Right lung (tissue), 5 donors: ENCODE results near the gene FXYD3. TPM values are rescaled to one million over a fixed set of nuclear protein-coding genes. Genes with fewer than 3 reads are reported as not detected.

Source experiments
- DNase-seq, 2 donors: peaks; one replicate each; pipeline ENCODE4 v3.0.0-alpha.2; 2013
- polyA plus RNA-seq, 5 donors: library from polyadenylated mRNA; unstranded; fragments of 120-200 nt; gene quantifications; one replicate each; pipeline versions ENCODE4 v1.2.1 to v1.2.3, GENCODE V29; 2013; ENCODE audit warnings: inconsistent platforms in 1 of 5, low replicate concordance in 1 of 5; ENCODE audit not compliant: insufficient read length in 5 of 5, insufficient read depth in 1 of 5

The FXYD3 gene
- polyA plus RNA-seq, 5 donors = 19.9 to 48.0 (median 20.8) TPM

GRCh38 chr19:35160629-35161433 lies 45.2 kb downstream of the FXYD3 start:
- DNase-seq = no peak

GRCh38 chr19:35161434-35161743 lies 45.8 kb downstream of the FXYD3 start:
- DNase-seq = no peak

GRCh38 chr19:35162471-35163326 lies 47.1 kb downstream of the FXYD3 start:
- no peak for DNase-seq

- no peak for DNase-seq
Measured at GRCh38 chr19:35164418-35164817, 48.8 kb downstream of the FXYD3 start.

GRCh38 chr19:35165200-35166058 lies 49.8 kb downstream of the FXYD3 start:
- no peak for DNase-seq

GRCh38 chr19:35166100-35167063 lies 50.8 kb downstream of the FXYD3 start:
- DNase-seq = no peak

- DNase-seq = no peak
Measured at GRCh38 chr19:35167251-35168119, 51.9 kb downstream of the FXYD3 start.

GRCh38 chr19:35168196-35168595 lies 52.6 kb downstream of the FXYD3 start:
- no peak for DNase-seq

- no peak for DNase-seq
Measured at GRCh38 chr19:35169221-35169995, 53.8 kb downstream of the FXYD3 start.

- DNase-seq = no peak
Measured at GRCh38 chr19:35170359-35171061, 54.9 kb downstream of the FXYD3 start.

- DNase-seq = no peak
Measured at GRCh38 chr19:35171730-35172129, 56.1 kb downstream of the FXYD3 start.

Other genes starting within 250 kb of the FXYD3 start
- gene ZNF30, start 188.9 kb upstream of the FXYD3 start, polyA plus RNA-seq = 10 to 100 TPM in 2 of 5 donors, 1 to 10 TPM in 3; 7.4 to 11.2 (median 9.2) TPM
- 10 to 100 TPM in 1 of 5 donors, 1 to 10 TPM in 4; 6.5 to 10.6 (median 8.9) TPM for gene ZNF792, start 151.6 kb upstream of the FXYD3 start, polyA plus RNA-seq
- gene GRAMD1A, start 115.5 kb upstream of the FXYD3 start, polyA plus RNA-seq = 100 to 1,000 TPM in 3 of 5 donors, 10 to 100 TPM in 2; 87.3 to 123 (median 118) TPM
- gene SCN1B, start 85.4 kb upstream of the FXYD3 start, polyA plus RNA-seq = 1 to 10 TPM in 4 of 5 donors, under 1 TPM in 1; 0.69 to 1.5 (median 1.2) TPM
- 10 to 100 TPM; 21.3 to 48.5 (median 32.1) TPM for gene HPN, start 74.1 kb upstream of the FXYD3 start, polyA plus RNA-seq
- gene LGI4, start 19.2 kb downstream of the FXYD3 start, polyA plus RNA-seq = 1 to 10 TPM; 2.3 to 3.0 (median 2.9) TPM
- gene FXYD1, start 23.0 kb downstream of the FXYD3 start, polyA plus RNA-seq = 10 to 100 TPM; 39.2 to 70.2 (median 57.5) TPM
- gene FXYD7, start 27.4 kb downstream of the FXYD3 start, polyA plus RNA-seq = 1 to 10 TPM in 3 of 5 donors, under 1 TPM in 2; 0.36 to 1.4 (median 1.2) TPM
- gene FXYD5, start 38.9 kb downstream of the FXYD3 start, polyA plus RNA-seq = 10 to 100 TPM; 22.2 to 35.0 (median 30.1) TPM
- gene FAM187B, start 112.9 kb downstream of the FXYD3 start, polyA plus RNA-seq = under 1 TPM in 2 of 5 donors, not detected in 3; 0.09 to 0.18 TPM
- gene LSR, start 133.2 kb downstream of the FXYD3 start, polyA plus RNA-seq = 10 to 100 TPM; 43.5 to 76.2 (median 54.3) TPM
- gene USF2, start 153.1 kb downstream of the FXYD3 start, polyA plus RNA-seq = 100 to 1,000 TPM; 120 to 179 (median 153) TPM
- under 1 TPM; 0.21 to 0.77 (median 0.26) TPM for gene HAMP, start 166.7 kb downstream of the FXYD3 start, polyA plus RNA-seq
- gene MAG, start 176.3 kb downstream of the FXYD3 start, polyA plus RNA-seq = 10 to 100 TPM in 2 of 5 donors, 1 to 10 TPM in 3; 1.4 to 15.2 (median 2.8) TPM
- 10 to 100 TPM in 2 of 5 donors, 1 to 10 TPM in 3; 5.3 to 61.8 (median 8.3) TPM for gene CD22, start 213.4 kb downstream of the FXYD3 start, polyA plus RNA-seq
- under 1 TPM in 3 of 5 donors, not detected in 2; 0.10 to 0.49 (median 0.44) TPM for gene FFAR1, start 232.1 kb downstream of the FXYD3 start, polyA plus RNA-seq
- gene FFAR3, start 242.6 kb downstream of the FXYD3 start, polyA plus RNA-seq = under 1 TPM in 3 of 5 donors, not detected in 2; 0.29 to 0.39 (median 0.29) TPM